ENCODE data around the gene ARHGAP23.
A peak's percentile ranks its signal among the peaks of the same experiment; 100 is the strongest.

The ARHGAP23 gene

DNA sequence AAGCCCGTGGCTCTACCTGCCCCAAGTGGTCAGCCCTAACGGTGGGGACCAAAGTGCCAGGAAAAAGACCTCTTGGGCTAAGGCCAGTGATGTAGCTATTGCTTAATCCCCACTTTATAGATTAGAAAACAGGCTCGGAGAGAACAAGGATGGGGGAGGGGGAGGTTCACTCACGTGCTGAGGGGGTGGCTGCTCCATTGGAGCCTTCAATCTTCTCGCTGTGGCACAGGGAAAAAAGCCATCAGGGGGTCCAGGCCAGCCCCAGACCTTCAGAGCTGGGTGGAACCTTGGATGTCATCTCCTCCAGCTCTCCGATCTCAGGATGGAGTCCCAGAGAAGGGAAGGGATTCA, 131.6 kb downstream of the ARHGAP23 start:
- peak overlapping the region in 5 of 7 experiments; percentile 19 to 68 (median 56) for H3K4me3 ChIP-seq (ENCODE audit: control insufficient read depth in 1 of 7, extremely low read depth in 1 of 7, insufficient read depth in 4 of 7, low read depth in 2 of 7, low read length in 6 of 7)
- H3K9me3 ChIP-seq (ENCODE audit: control extremely low read depth in 1 of 5, control insufficient read depth in 4 of 5, insufficient read depth in 2 of 5, low read depth in 1 of 5, low read length in 4 of 5): peaks cover 0 to 5% (median 0%) of the 10 kb centered on the region in 5 experiments
- no peaks in the 10 kb centered on the region for H3K36me3 ChIP-seq (ENCODE audit: control insufficient read depth in 4 of 4, insufficient read depth in 4 of 4, low read length in 3 of 4)
- H3K4me1 ChIP-seq (ENCODE audit: control extremely low read depth in 1 of 4, control insufficient read depth in 4 of 4, insufficient read depth in 4 of 4, low read length in 3 of 4): peaks cover 4 to 57% (median 38%) of the 10 kb centered on the region in 4 experiments
- ChIA-PET CTCF (interaction anchor here (1.1 to 6.4 kb wide), 15 partner anchors 12 to 151 kb away, joined by 3 to 62 read pairs (median 4); no protein-coding TSS in a partner anchor), POLR2A (interaction anchor here (0.6 kb wide), 1 partner anchor 1374 kb away, joined by 3 read pairs; no protein-coding TSS in a partner anchor)
- no peak for DNase-seq
- H3K27me3 ChIP-seq (replicated peaks in 2 of 5; ENCODE audit: control insufficient read depth in 4 of 5, insufficient read depth in 5 of 5, low read length in 4 of 5): peaks cover 0 to 60% (median 50%) of the 10 kb centered on the region in 5 experiments
- 23% methylated on average over 4 of the region's 6 CpGs for WGBS (ENCODE audit: insufficient coverage)
- no peak overlapping the region for H3K27ac ChIP-seq (ENCODE audit: insufficient read depth in 1 of 2, low read depth in 1 of 2, low read length in 2 of 2, poor library complexity in 1 of 2, severe bottlenecking in 2 of 2)

DNA sequence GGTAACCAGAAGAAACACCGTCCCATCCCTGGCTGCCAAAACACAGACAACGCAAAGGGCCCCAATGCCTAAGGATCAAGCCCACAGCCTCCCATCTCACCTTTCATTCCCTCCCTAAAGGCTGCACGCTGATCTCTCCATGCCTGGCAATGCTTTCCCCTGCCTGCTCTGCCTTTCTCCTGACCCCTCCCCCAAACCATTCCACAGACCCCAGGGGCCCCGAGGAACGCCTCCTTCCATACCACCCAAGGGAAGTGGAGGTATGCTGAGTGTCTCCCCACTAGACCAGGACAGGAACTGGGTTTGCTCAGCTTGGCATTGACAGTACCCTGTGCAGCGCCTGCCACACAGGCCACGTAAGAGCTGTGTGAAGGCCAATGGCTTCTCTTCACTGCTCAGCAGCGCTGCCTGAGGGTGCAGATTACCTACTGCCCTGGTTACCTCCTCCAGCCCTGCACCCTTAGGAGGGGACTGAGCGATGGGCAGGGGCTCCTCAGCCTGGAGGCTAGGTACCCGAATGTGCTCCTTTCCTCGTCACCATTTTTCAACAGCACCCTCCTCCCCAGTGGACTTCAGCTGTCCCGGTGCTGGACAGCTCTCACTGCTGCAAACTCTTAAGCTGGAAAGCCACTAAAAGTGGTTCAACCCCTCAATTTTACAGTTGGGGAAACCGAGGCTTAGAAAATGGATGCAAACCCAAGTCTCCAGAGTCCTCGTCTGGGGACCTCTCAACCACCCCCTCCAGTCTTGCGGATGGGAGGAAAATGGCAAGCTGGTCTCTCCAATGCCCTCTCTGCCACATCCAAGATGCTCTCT, 132.4 kb downstream of the ARHGAP23 start:
- no peak overlapping the region for H3K27ac ChIP-seq (ENCODE audit: insufficient read depth in 1 of 2, low read depth in 1 of 2, low read length in 2 of 2, poor library complexity in 1 of 2, severe bottlenecking in 2 of 2)
- peaks cover 0 to 5% (median 0%) of the 10 kb centered on the region in 5 experiments for H3K9me3 ChIP-seq (ENCODE audit: control extremely low read depth in 1 of 5, control insufficient read depth in 4 of 5, insufficient read depth in 2 of 5, low read depth in 1 of 5, low read length in 4 of 5)
- WGBS (ENCODE audit: insufficient coverage): 10% methylated on average over 10 of the region's 15 CpGs
- peaks cover 0 to 69% (median 56%) of the 10 kb centered on the region in 5 experiments for H3K27me3 ChIP-seq (replicated peaks in 2 of 5; ENCODE audit: control insufficient read depth in 4 of 5, insufficient read depth in 5 of 5, low read length in 4 of 5)
- ChIA-PET CTCF (interaction anchor here (1.1 to 4.1 kb wide), 4 partner anchors 14 to 23 kb away, joined by 3 to 62 read pairs (median 4); no protein-coding TSS in a partner anchor), POLR2A (no interaction called here)
- H3K4me3 ChIP-seq (ENCODE audit: control insufficient read depth in 1 of 7, extremely low read depth in 1 of 7, insufficient read depth in 4 of 7, low read depth in 2 of 7, low read length in 6 of 7): no peak overlapping the region
- peaks cover 4 to 55% (median 37%) of the 10 kb centered on the region in 4 experiments for H3K4me1 ChIP-seq (ENCODE audit: control extremely low read depth in 1 of 4, control insufficient read depth in 4 of 4, insufficient read depth in 4 of 4, low read length in 3 of 4)
- peak in 2 of 3 donors; percentile 67 to 69 for DNase-seq
- no peaks in the 10 kb centered on the region for H3K36me3 ChIP-seq (ENCODE audit: control insufficient read depth in 4 of 4, insufficient read depth in 4 of 4, low read length in 3 of 4)

- no peak for DNase-seq
- WGBS (ENCODE audit: insufficient coverage): 5% methylated on average over 99 of the region's 105 CpGs
- Histone ChIP-seq H3K36me3 (ENCODE audit: control insufficient read depth in 4 of 4, insufficient read depth in 4 of 4, low read length in 3 of 4) (no peaks in the 10 kb centered on the region), H3K27ac (ENCODE audit: insufficient read depth in 1 of 2, low read depth in 1 of 2, low read length in 2 of 2, poor library complexity in 1 of 2, severe bottlenecking in 2 of 2) (no peak overlapping the region), H3K9me3 (ENCODE audit: control extremely low read depth in 1 of 5, control insufficient read depth in 4 of 5, insufficient read depth in 2 of 5, low read depth in 1 of 5, low read length in 4 of 5) (peaks cover 0 to 5% (median 0%) of the 10 kb centered on the region in 5 experiments), H3K27me3 (replicated peaks in 2 of 5; ENCODE audit: control insufficient read depth in 4 of 5, insufficient read depth in 5 of 5, low read length in 4 of 5) (peaks cover 0 to 78% (median 62%) of the 10 kb centered on the region in 5 experiments), H3K4me1 (ENCODE audit: control extremely low read depth in 1 of 4, control insufficient read depth in 4 of 4, insufficient read depth in 4 of 4, low read length in 3 of 4) (peaks cover 4 to 48% (median 30%) of the 10 kb centered on the region in 4 experiments), H3K4me3 (ENCODE audit: control insufficient read depth in 1 of 7, extremely low read depth in 1 of 7, insufficient read depth in 4 of 7, low read depth in 2 of 7, low read length in 6 of 7) (no peak overlapping the region)
- CTCF ChIA-PET: interaction anchor here (1.1 to 4.1 kb wide), 3 partner anchors 15 to 22 kb away, joined by 3 to 62 read pairs (median 4); no protein-coding TSS in a partner anchor
- POLR2A ChIA-PET: no interaction called here
Measured at GRCh38 chr17:38561416-38562214, 133.4 kb downstream of the ARHGAP23 start.

All from common myeloid progenitor, CD34-positive (primary cell).